ENCODE measurements around the gene TCERG1L. TPM values are rescaled to one million over a fixed set of nuclear protein-coding genes. Genes with fewer than 3 reads are reported as not detected.

Gene TCERG1L
- total and polyA plus RNA-seq, 2 experiments from 2014 or later = 0.47 to 0.73 TPM

- no peak overlapping the region for H2AFZ ChIP-seq
- TF ChIP-seq CTCF (IDR thresholded peaks at IDR 0.05; ENCODE audit: poor library complexity) (no peak), EZH2 (IDR thresholded peaks at IDR 0.05; ENCODE audit: borderline replicate concordance) (no peak), EZH2phosphoT487 (IDR thresholded peaks at IDR 0.05; ENCODE audit: low read depth, severe bottlenecking, unreplicated experiment) (no peak)
- H3K9me3 ChIP-seq (ENCODE audit: low read depth) = no peaks in the 10 kb centered on the region
- no peak overlapping the region for H3K27ac ChIP-seq
- H3K4me2 ChIP-seq = no peak overlapping the region
- H3K27me3 ChIP-seq = peaks cover 4% of the 10 kb centered on the region
- H3K9me2 ChIP-seq (replicated peaks; ENCODE audit: insufficient read depth) = no peaks in the 10 kb centered on the region
- H3K36me3 ChIP-seq (replicated peaks; ENCODE audit: insufficient read depth, low read depth) = no peaks in the 10 kb centered on the region
- H3K4me1 ChIP-seq (ENCODE audit: insufficient read depth) = no peaks in the 10 kb centered on the region
- no peaks in the 10 kb centered on the region for H3K79me2 ChIP-seq
- DNase-seq (ENCODE audit: low spot score) = no peak
- no peaks in the 10 kb centered on the region for H4K20me1 ChIP-seq (ENCODE audit: insufficient read depth, poor library complexity, severe bottlenecking)
- H3K4me3 ChIP-seq = no peak overlapping the region
- 97% methylated on average over 27 of the region's 32 CpGs for WGBS (ENCODE audit: low lambda C conversion rate, missing lambda C conversion rate)
These were observed 51.5 kb downstream of the TCERG1L start for GRCh38 chr10:131260031-131260430.

GRCh38 chr10:131259535-131259934 is 52.0 kb downstream of the TCERG1L start:
- no peaks in the 10 kb centered on the region for H3K36me3 ChIP-seq (replicated peaks; ENCODE audit: insufficient read depth, low read depth)
- no peak overlapping the region for H2AFZ ChIP-seq
- no peak overlapping the region for H3K4me2 ChIP-seq
- H3K4me3 ChIP-seq = no peak overlapping the region
- H3K9me3 ChIP-seq (ENCODE audit: low read depth) = no peaks in the 10 kb centered on the region
- DNase-seq (ENCODE audit: low spot score) = no peak
- TF ChIP-seq CTCF (IDR thresholded peaks at IDR 0.05; ENCODE audit: poor library complexity) (no peak), EZH2phosphoT487 (IDR thresholded peaks at IDR 0.05; ENCODE audit: low read depth, severe bottlenecking, unreplicated experiment) (no peak)
- no peaks in the 10 kb centered on the region for H4K20me1 ChIP-seq (ENCODE audit: insufficient read depth, poor library complexity, severe bottlenecking)
- H3K27ac ChIP-seq = no peak overlapping the region
- H3K9me2 ChIP-seq (replicated peaks; ENCODE audit: insufficient read depth) = no peaks in the 10 kb centered on the region
- no peaks in the 10 kb centered on the region for H3K4me1 ChIP-seq (ENCODE audit: insufficient read depth)
- H3K27me3 ChIP-seq = peaks cover 4% of the 10 kb centered on the region
- H3K79me2 ChIP-seq = no peaks in the 10 kb centered on the region
- WGBS (ENCODE audit: low lambda C conversion rate, missing lambda C conversion rate) = 86% methylated on average over 11 of the region's 11 CpGs

- 94% methylated on average over 9 of the region's 9 CpGs for WGBS (ENCODE audit: low lambda C conversion rate, missing lambda C conversion rate)
- Histone ChIP-seq H3K9me2 (replicated peaks; ENCODE audit: insufficient read depth) (no peaks in the 10 kb centered on the region), H2AFZ (no peak overlapping the region), H4K20me1 (ENCODE audit: insufficient read depth, poor library complexity, severe bottlenecking) (no peaks in the 10 kb centered on the region), H3K27me3 (peaks cover 4% of the 10 kb centered on the region), H3K4me2 (no peak overlapping the region), H3K27ac (no peak overlapping the region), H3K79me2 (no peaks in the 10 kb centered on the region), H3K36me3 (replicated peaks; ENCODE audit: insufficient read depth, low read depth) (no peaks in the 10 kb centered on the region), H3K4me1 (ENCODE audit: insufficient read depth) (no peaks in the 10 kb centered on the region), H3K9me3 (ENCODE audit: low read depth) (no peaks in the 10 kb centered on the region), H3K4me3 (no peak overlapping the region)
- DNase-seq (ENCODE audit: low spot score) = no peak
- TF ChIP-seq EZH2 (IDR thresholded peaks at IDR 0.05; ENCODE audit: borderline replicate concordance) = no peak
- no peak for TF ChIP-seq CTCF (IDR thresholded peaks at IDR 0.05; ENCODE audit: poor library complexity)
- no peak for TF ChIP-seq EZH2phosphoT487 (IDR thresholded peaks at IDR 0.05; ENCODE audit: low read depth, severe bottlenecking, unreplicated experiment)
These were observed 53.3 kb downstream of the TCERG1L start for GRCh38 chr10:131258256-131258655.

GRCh38 chr10:131257027-131257426 is 54.5 kb downstream of the TCERG1L start:
- no peak for DNase-seq (ENCODE audit: low spot score)
- TF ChIP-seq EZH2phosphoT487 (IDR thresholded peaks at IDR 0.05; ENCODE audit: low read depth, severe bottlenecking, unreplicated experiment) (no peak), EZH2 (IDR thresholded peaks at IDR 0.05; ENCODE audit: borderline replicate concordance) (no peak), CTCF (IDR thresholded peaks at IDR 0.05; ENCODE audit: poor library complexity) (no peak)
- WGBS (ENCODE audit: low lambda C conversion rate, missing lambda C conversion rate) = 87% methylated on average over 11 of the region's 11 CpGs

More at GRCh38 chr10:131257027-131257426, 54.5 kb downstream of the TCERG1L start:
- Histone ChIP-seq H3K4me1 (ENCODE audit: insufficient read depth) (no peaks in the 10 kb centered on the region), H3K9me3 (ENCODE audit: low read depth) (no peaks in the 10 kb centered on the region), H2AFZ (no peak overlapping the region), H3K79me2 (no peaks in the 10 kb centered on the region), H3K9me2 (replicated peaks; ENCODE audit: insufficient read depth) (no peaks in the 10 kb centered on the region), H4K20me1 (ENCODE audit: insufficient read depth, poor library complexity, severe bottlenecking) (no peaks in the 10 kb centered on the region), H3K27ac (no peak overlapping the region), H3K4me3 (no peak overlapping the region), H3K36me3 (replicated peaks; ENCODE audit: insufficient read depth, low read depth) (no peaks in the 10 kb centered on the region), H3K27me3 (peaks cover 4% of the 10 kb centered on the region), H3K4me2 (no peak overlapping the region)
